OCI-LY1 (cell line): ENCODE measurements around the gene TAC3.

Experiments
- EZH2 ChIP-seq: fragments of 200-600 bp; sonication (generic), shearing (Covaris generic); IDR thresholded peaks from 2 replicates; pipeline ENCODE4 v1.8.0; 2017; ENCODE audit warnings: borderline replicate concordance, mixed run types, mild to moderate bottlenecking, antibody characterized with exemption, low read length, moderate library complexity, mixed read lengths
- TF ChIP-seq, protein P1 (sequence below): fragments of 200-600 bp; sonication (generic), shearing (Covaris generic); IDR thresholded peaks from 2 replicates; pipeline ENCODE4 v1.5.1; 2017; ENCODE audit warnings: mild to moderate bottlenecking, antibody characterized with exemption, low read length, moderate library complexity, mixed read lengths

DNA sequence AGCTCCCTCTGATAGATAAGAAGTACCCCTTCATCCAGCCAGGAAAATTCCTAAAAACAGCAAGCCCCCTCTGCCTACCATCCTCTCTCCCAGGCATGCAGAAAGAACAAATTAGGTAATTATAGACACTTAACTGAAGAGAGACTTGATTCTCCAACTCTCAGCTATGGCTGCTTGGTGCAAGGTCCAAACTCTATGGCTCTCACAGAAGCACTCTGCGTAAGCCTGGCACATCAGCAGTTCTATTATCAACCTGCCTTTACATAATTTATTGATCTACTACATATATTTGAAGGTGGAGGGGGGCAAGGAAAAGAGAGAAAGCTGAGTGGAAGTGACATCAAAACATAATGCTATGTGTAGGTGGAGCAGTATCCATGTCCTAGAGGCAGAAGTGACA, 34.7 kb upstream of the TAC3 start:
- no peak for TF ChIP-seq EZH2
- TF ChIP-seq, protein P1, sequence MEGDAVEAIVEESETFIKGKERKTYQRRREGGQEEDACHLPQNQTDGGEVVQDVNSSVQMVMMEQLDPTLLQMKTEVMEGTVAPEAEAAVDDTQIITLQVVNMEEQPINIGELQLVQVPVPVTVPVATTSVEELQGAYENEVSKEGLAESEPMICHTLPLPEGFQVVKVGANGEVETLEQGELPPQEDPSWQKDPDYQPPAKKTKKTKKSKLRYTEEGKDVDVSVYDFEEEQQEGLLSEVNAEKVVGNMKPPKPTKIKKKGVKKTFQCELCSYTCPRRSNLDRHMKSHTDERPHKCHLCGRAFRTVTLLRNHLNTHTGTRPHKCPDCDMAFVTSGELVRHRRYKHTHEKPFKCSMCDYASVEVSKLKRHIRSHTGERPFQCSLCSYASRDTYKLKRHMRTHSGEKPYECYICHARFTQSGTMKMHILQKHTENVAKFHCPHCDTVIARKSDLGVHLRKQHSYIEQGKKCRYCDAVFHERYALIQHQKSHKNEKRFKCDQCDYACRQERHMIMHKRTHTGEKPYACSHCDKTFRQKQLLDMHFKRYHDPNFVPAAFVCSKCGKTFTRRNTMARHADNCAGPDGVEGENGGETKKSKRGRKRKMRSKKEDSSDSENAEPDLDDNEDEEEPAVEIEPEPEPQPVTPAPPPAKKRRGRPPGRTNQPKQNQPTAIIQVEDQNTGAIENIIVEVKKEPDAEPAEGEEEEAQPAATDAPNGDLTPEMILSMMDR: no peak
